H9 (cell line): ENCODE results near the gene CTNNAL1. TPM values are rescaled to one million over a fixed set of nuclear protein-coding genes. Genes with fewer than 3 reads are reported as not detected.

Source experiments
- DNase-seq: peaks from one replicate; pipeline ENCODE4 v3.0.0-alpha.2; 2017
- H2AFZ ChIP-seq: one replicate; pipeline ENCODE4 v1.6.1; 2013; ENCODE audit warnings: mild to moderate bottlenecking, low read length, control low read depth, moderate library complexity
- H2AK5ac ChIP-seq: 2 replicates; pipeline ENCODE4 v1.6.1; 2013; ENCODE audit warnings: low read length, control low read depth, mixed read lengths; ENCODE audit not compliant: insufficient read length
- H2BK120ac ChIP-seq: one replicate; pipeline ENCODE4 v1.6.1; 2013; ENCODE audit warnings: low read depth, mild to moderate bottlenecking, low read length, control low read depth, inconsistent platforms; ENCODE audit not compliant: poor library complexity, severe bottlenecking
- H2BK12ac ChIP-seq: 2 replicates; pipeline ENCODE4 v1.6.1; 2013; ENCODE audit warnings: low read length, control low read depth, mixed read lengths, low read depth; ENCODE audit not compliant: insufficient read length
- H2BK15ac ChIP-seq: 2 replicates; pipeline ENCODE4 v1.6.1; 2013; ENCODE audit warnings: low read depth, low read length, control low read depth
- H2BK20ac ChIP-seq: one replicate; pipeline ENCODE4 v1.6.1; 2013; ENCODE audit warnings: low read depth, mild to moderate bottlenecking, low read length, control low read depth, inconsistent platforms; ENCODE audit not compliant: poor library complexity, severe bottlenecking
- H2BK5ac ChIP-seq: 2 replicates; pipeline ENCODE4 v1.6.1; 2013; ENCODE audit warnings: low read length, control low read depth, mixed read lengths; ENCODE audit not compliant: insufficient read length
- H3K14ac ChIP-seq: 2 replicates; pipeline ENCODE4 v1.6.1; 2013; ENCODE audit warnings: low read length, control low read depth; ENCODE audit not compliant: insufficient read depth
- H3K18ac ChIP-seq: 2 replicates; pipeline ENCODE4 v1.6.1; 2013; ENCODE audit warnings: low read depth, mild to moderate bottlenecking, mixed read lengths, low read length, control low read depth; ENCODE audit not compliant: insufficient read length
- H3K23ac ChIP-seq: 2 replicates; pipeline ENCODE4 v1.6.1; 2013; ENCODE audit warnings: low read length, control low read depth, mixed read lengths, low read depth; ENCODE audit not compliant: insufficient read length
- H3K23me2 ChIP-seq: 2 replicates; pipeline ENCODE4 v1.6.1; 2013; ENCODE audit warnings: low read depth, mild to moderate bottlenecking, mixed read lengths, low read length, control low read depth; ENCODE audit not compliant: insufficient read length, poor library complexity, severe bottlenecking
- H3K27ac ChIP-seq: 2 replicates; pipeline ENCODE4 v1.5.1; 2013; ENCODE audit warnings: low read length, control low read depth, mixed read lengths, low read depth; ENCODE audit not compliant: insufficient read length
- H3K27me3 ChIP-seq: 2 replicates; pipeline ENCODE4 v1.6.1; 2013; ENCODE audit warnings: low read length, control low read depth, inconsistent platforms; ENCODE audit not compliant: insufficient read depth
- H3K4ac ChIP-seq: 2 replicates; pipeline ENCODE4 v1.6.1; 2013; ENCODE audit warnings: low read depth, mild to moderate bottlenecking, control low read depth, inconsistent platforms, low read length, moderate library complexity
- H3K4me1 ChIP-seq: 2 replicates; pipeline ENCODE4 v1.6.1; 2013; ENCODE audit warnings: low read length, control low read depth, inconsistent platforms; ENCODE audit not compliant: insufficient read depth
- H3K4me2 ChIP-seq: 2 replicates; pipeline ENCODE4 v1.6.1; 2013; ENCODE audit warnings: low read length, control low read depth, mixed read lengths; ENCODE audit not compliant: insufficient read length, insufficient read depth
- H3K56ac ChIP-seq: 2 replicates; pipeline ENCODE4 v1.6.1; 2013; ENCODE audit warnings: low read depth, mild to moderate bottlenecking, mixed read lengths, low read length, control low read depth; ENCODE audit not compliant: insufficient read length
- H3K79me1 ChIP-seq: 2 replicates; pipeline ENCODE4 v1.6.1; 2013; ENCODE audit warnings: low read depth, mild to moderate bottlenecking, moderate library complexity, low read length, control low read depth, inconsistent platforms; ENCODE audit not compliant: insufficient read depth, poor library complexity, severe bottlenecking
- H3K79me2 ChIP-seq: 2 replicates; pipeline ENCODE4 v1.6.1; 2013; ENCODE audit warnings: low read length, control low read depth, inconsistent platforms; ENCODE audit not compliant: insufficient read depth
- H3K9ac ChIP-seq: 2 replicates; pipeline ENCODE4 v1.6.1; 2013; ENCODE audit warnings: low read length, control low read depth, mixed read lengths; ENCODE audit not compliant: insufficient read length; ENCODE audit errors: extremely low read depth
- H3K9me3 ChIP-seq: one replicate; pipeline ENCODE4 v1.6.1; 2013; ENCODE audit warnings: low read depth, low read length, inconsistent platforms; ENCODE audit not compliant: control insufficient read depth
- H3T11ph ChIP-seq: one replicate; pipeline ENCODE4 v1.6.1; 2013; ENCODE audit warnings: mild to moderate bottlenecking, low read length, control low read depth, inconsistent platforms
- H4K20me1 ChIP-seq: one replicate; pipeline ENCODE4 v1.6.1; 2013; ENCODE audit not compliant: control insufficient read depth, insufficient read length, insufficient read depth
- H4K5ac ChIP-seq: 2 replicates; pipeline ENCODE4 v1.6.1; 2013; ENCODE audit warnings: low read depth, mild to moderate bottlenecking, mixed read lengths, low read length, control low read depth; ENCODE audit not compliant: insufficient read length
- H4K8ac ChIP-seq: replicated peaks from 2 replicates; pipeline ENCODE4 v1.6.1; 2013; ENCODE audit warnings: low read length, control low read depth, mixed read lengths, low read depth; ENCODE audit not compliant: insufficient read length
- H4K91ac ChIP-seq: 2 replicates; pipeline ENCODE4 v1.6.1; 2013; ENCODE audit warnings: low read depth, mild to moderate bottlenecking, moderate library complexity, mixed read lengths, low read length, control low read depth; ENCODE audit not compliant: insufficient read length
- H3K27ac Mint-ChIP-seq, 3 experiments: 2 replicates in 2 of 3; 3 replicates in 1 of 3; pipeline ENCODE4 v1.8.0; 2020 to 2021; ENCODE audit warnings: mixed read lengths in 3 of 3, mild to moderate bottlenecking in 1 of 3, moderate library complexity in 1 of 3
- H3K27me3 Mint-ChIP-seq: 2 replicates; pipeline ENCODE4 v1.8.0; 2021; ENCODE audit warnings: low read depth, mild to moderate bottlenecking, moderate library complexity, mixed read lengths
- H3K36me3 Mint-ChIP-seq, 3 experiments: 2 replicates in 2 of 3; 3 replicates in 1 of 3; pipeline ENCODE4 v1.8.0; 2020 to 2021; ENCODE audit warnings: low read depth in 3 of 3, mixed read lengths in 3 of 3; ENCODE audit not compliant: insufficient read depth in 1 of 3
- H3K4me1 Mint-ChIP-seq, 2 experiments: 2 replicates each; pipeline ENCODE4 v1.8.0; 2020; ENCODE audit warnings: mixed read lengths in 2 of 2
- H3K4me3 Mint-ChIP-seq, 2 experiments: 2 replicates in 1 of 2; 3 replicates in 1 of 2; pipeline ENCODE4 v1.8.0; 2020 to 2021; ENCODE audit warnings: mild to moderate bottlenecking in 2 of 2, mixed read lengths in 2 of 2, moderate library complexity in 1 of 2
- H3K9me3 Mint-ChIP-seq, 2 experiments: 2 replicates in 1 of 2; 3 replicates in 1 of 2; pipeline ENCODE4 v1.8.0; 2020; ENCODE audit warnings: mild to moderate bottlenecking in 2 of 2, mixed read lengths in 2 of 2, moderate library complexity in 1 of 2
- CTCF ChIP-seq: fragments of 200-600 bp; sonication (generic); conservative IDR thresholded peaks from 3 replicates; pipeline ENCODE4 v1.8.0; 2021; ENCODE audit warnings: antibody characterized with exemption, mild to moderate bottlenecking
- WGBS: extraction: QIAGEN DNeasy Blood & Tissue Kit; methylation state at CpG from one replicate; pipeline ENCODE4 v1.1.7; 2013; ENCODE audit warnings: missing lambda C conversion rate, low lambda C conversion rate, mixed read lengths; ENCODE audit not compliant: insufficient read length; ENCODE audit errors: extremely low coverage; 5-methylcytosine and 5-hydroxymethylcytosine counted together
- total RNA-seq: library from RNA; stranded (reverse); gene quantifications from 2 replicates; pipeline ENCODE4 v1.2.1, GENCODE V29; 2021

Gene CTNNAL1
- total RNA-seq, 1 experiment from 2014 or later, result 52.9 TPM

GRCh38 chr9:109020581-109021511 lies 7.5 kb upstream of the CTNNAL1 start:
- H4K20me1 ChIP-seq, result no peaks in the 10 kb centered on the region
- no peak for DNase-seq
- no peak overlapping the region for H2AK5ac ChIP-seq
- Mint-ChIP-seq H3K27me3 (no peaks in the 10 kb centered on the region), H3K4me3 (no peak overlapping the region), H3K36me3 (peaks cover 10 to 24% (median 22%) of the 10 kb centered on the region in 3 experiments), H3K27ac (no peak overlapping the region), H3K9me3 (no peaks in the 10 kb centered on the region), H3K4me1 (peaks cover 9 to 11% of the 10 kb centered on the region in 2 experiments)
- H3K79me1 ChIP-seq, result no peaks in the 10 kb centered on the region
- no peak overlapping the region for H4K5ac ChIP-seq
- no peaks in the 10 kb centered on the region for H3K9me3 ChIP-seq
- no peak overlapping the region for H2BK120ac ChIP-seq
- H3K4me2 ChIP-seq, result no peak overlapping the region
- no peak overlapping the region for H2BK5ac ChIP-seq
- H3K79me2 ChIP-seq, result no peaks in the 10 kb centered on the region
- H3K27ac ChIP-seq, result no peak overlapping the region
- no peak overlapping the region for H3K56ac ChIP-seq
- no peak overlapping the region for H3K14ac ChIP-seq
- no peak overlapping the region for H3K4ac ChIP-seq
- no peak overlapping the region for H3K18ac ChIP-seq
- no peak overlapping the region for H4K8ac ChIP-seq
- no peak for TF ChIP-seq CTCF
- no peak overlapping the region for H3K23ac ChIP-seq
- H4K91ac ChIP-seq, result no peak overlapping the region
- H3K27me3 ChIP-seq, result no peaks in the 10 kb centered on the region
- H2AFZ ChIP-seq, result no peak overlapping the region
- H3K9ac ChIP-seq, result no peak overlapping the region
- no peak overlapping the region for H3T11ph ChIP-seq
- no peaks in the 10 kb centered on the region for H3K23me2 ChIP-seq
- H2BK20ac ChIP-seq, result no peak overlapping the region
- no peak overlapping the region for H2BK15ac ChIP-seq
- H3K4me1 ChIP-seq, result no peaks in the 10 kb centered on the region
- no CpG with 5 or more reads among the region's 6 CpGs for WGBS
- no peak overlapping the region for H2BK12ac ChIP-seq
